GM18870 (cell line): ENCODE results near the gene SBK1.
"Not testable (repeated sequence)": the region's sequence is repeated elsewhere in the genome, so short reads cannot be mapped to it uniquely, and the experiment has no call there.

Experiments used
- ATAC-seq: cut with Tn5 transposase; IDR thresholded peaks from one replicate; pipeline ENCODE4 v1.9.1; 2021; ENCODE audit warnings: moderate library complexity; ENCODE audit not compliant: unreplicated experiment

SBK1 gene

GRCh38 chr16:28330232-28330631, 37.9 kb downstream of the SBK1 start:
- ATAC-seq: not testable (repeated sequence)

- ATAC-seq: not testable (repeated sequence)
Measured at GRCh38 chr16:28330981-28331380, 38.7 kb downstream of the SBK1 start.

- not testable (repeated sequence) for ATAC-seq
Measured at GRCh38 chr16:28332632-28333031, 40.3 kb downstream of the SBK1 start.

- not testable (repeated sequence) for ATAC-seq
Measured at GRCh38 chr16:28335678-28336077, 43.4 kb downstream of the SBK1 start.

- ATAC-seq: not testable (repeated sequence)
Measured at GRCh38 chr16:28336940-28337710, 44.8 kb downstream of the SBK1 start.

GRCh38 chr16:28338230-28338629, 45.9 kb downstream of the SBK1 start:
- ATAC-seq: not testable (repeated sequence)

- not testable (repeated sequence) for ATAC-seq
Measured at GRCh38 chr16:28362600-28362999, 70.3 kb downstream of the SBK1 start.

GRCh38 chr16:28363408-28363807, 71.1 kb downstream of the SBK1 start, which contains the start of gene NPIPB6:
Gene NPIPB6, minus strand, starts transcription at chr16:28363508. Its CDS starts 686 bp downstream, at chr16:28362822.
- ATAC-seq: not testable (repeated sequence)

GRCh38 chr16:28364268-28365173, 72.2 kb downstream of the SBK1 start:
- ATAC-seq: not testable (repeated sequence)

GRCh38 chr16:28367926-28368325, 75.6 kb downstream of the SBK1 start:
- not testable (repeated sequence) for ATAC-seq
